HG03354 (cell line): ENCODE data around the gene ADISSP.

Experiments used
- ATAC-seq: cut with Tn5 transposase; IDR thresholded peaks from one replicate; pipeline ENCODE4 v1.9.1; 2021; ENCODE audit warnings: mild to moderate bottlenecking; ENCODE audit not compliant: unreplicated experiment, poor library complexity, severe bottlenecking

Gene ADISSP

DNA sequence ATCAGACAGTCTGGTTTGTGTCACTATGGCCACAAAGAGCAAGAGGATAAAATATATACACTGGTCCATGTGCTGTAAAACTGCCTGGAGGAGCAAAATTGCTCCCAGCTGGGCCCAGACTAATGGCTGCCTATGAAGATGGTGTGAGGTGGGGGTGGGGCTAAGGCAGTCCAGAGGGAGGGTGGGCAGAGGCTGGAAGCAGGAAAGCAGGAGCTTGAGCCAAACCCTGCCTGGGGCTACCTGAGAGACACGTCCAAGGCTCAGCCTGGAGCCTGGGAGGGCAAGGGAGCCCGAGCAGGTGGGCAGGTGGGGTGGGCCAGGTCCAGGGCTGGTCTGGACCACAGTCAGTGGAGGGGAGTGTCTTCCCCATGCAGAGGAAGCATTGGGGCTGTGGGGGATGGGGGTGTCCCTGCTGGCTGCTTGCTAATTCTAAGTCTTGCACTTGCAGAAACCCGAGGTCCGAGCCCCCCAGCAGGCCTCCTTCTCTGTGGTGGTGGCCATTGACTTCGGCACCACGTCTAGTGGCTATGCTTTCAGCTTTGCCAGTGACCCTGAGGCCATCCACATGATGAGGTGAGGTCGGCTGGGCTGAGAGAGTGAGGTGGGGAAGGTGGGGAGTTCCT, 25.6 kb downstream of the ADISSP start:
- ATAC-seq = no peak

DNA sequence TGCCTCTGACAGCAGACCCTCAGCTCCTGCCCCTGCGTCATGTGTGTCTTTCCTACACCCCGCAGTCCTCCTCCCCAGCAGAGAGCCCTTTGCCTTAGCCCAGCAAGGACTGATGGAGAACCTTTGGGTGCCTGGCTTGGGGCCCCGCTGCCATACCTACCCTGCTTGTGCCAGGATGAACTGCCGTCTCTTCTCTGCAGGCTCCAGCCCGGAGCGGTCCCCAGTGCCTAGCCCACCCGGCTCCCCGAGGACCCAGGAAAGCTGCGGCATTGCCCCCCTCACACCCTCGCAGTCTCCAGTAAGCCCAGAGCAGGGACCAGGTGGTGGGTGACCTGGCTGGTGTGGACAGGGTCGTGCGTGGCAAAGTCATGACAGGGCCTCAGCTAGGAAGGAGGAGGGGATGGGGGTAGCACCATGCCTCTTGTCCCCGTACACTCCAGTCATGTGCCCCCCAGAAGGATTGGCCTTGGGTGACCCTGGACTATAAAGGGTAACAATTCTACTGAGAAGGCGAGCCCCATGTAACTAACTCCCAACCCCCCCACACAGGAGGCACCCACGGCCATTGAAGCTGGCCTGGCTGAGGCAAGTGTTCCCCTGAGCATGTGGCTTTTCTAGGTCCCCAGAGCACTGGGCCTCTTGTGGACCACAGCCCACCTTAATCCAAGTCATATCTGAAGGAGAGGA, 26.8 kb downstream of the ADISSP start:
- ATAC-seq = no peak

DNA sequence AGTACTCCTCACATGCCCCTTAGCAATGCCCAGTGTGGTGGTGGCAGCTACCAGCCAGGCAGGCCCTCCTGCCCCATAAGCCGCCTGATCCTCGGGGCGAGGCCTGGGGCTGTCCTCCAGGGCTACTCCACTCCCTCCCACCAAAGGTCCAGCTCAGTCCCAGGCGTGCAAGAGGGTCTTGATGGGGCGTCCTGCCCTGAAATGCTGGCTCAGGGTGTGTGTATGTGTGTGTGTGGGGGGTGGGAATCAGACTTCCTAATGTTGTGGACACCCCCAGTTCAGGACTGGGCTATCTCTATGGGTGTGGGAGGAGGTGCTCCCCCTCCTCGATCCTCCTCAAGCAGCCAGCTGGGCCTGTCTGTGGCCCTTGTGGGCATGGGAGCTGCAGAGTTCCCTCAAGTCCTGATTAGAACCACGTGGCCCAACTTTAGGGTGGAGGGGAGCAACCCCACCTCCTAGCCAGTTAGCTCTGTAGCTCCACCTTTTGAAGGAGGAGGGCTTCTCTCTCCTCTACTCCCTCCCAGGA, 27.6 kb downstream of the ADISSP start:
- ATAC-seq = no peak

- no peak for ATAC-seq
Measured at GRCh38 chr20:3739054-3739925, 28.3 kb downstream of the ADISSP start.

DNA sequence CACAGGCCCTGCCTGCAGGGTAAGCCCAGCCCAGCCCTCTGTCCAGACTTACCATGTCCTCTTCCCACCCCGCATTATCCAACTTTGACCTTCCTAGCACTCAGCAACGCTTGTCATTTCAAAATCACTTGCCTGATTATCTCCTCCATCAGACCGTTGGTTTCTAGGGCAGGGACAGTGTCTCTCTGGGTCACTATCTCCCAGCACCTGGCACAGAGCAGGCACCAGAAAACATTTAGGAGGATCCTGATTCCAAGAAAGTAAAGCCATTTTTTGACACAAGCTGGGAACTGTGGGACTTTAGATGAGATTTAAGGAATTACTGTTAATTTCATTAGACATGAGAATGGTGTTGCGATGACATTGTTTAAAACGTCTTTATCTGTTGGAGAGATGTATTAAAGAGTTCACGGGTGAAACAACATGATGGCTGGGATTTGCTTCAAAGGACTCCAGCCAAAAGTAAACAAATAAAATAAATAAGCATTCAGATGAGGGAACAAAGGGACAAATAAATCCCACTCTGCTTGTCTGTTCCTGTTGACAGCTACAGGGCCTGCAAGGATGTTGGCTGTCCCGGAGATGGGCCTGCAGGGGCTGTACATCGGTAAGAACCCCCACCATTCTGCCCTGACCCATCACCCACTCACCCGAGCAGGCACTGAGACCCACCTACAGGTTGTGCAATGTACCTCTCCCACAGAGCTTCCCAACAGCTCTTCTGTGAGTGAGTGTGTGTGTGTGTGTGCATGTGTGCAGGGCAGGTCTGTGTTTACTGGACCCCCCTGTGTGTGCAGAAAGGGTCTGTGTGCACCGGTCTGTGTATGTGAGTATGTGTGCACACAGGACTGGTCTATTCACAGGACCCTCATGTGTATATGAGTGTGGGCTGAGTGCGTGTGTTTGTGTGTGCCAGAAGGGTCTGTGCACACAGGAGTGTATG, 29.2 kb downstream of the ADISSP start:
- no peak for ATAC-seq

- ATAC-seq = no peak
Measured at GRCh38 chr20:3735768-3736167, 31.8 kb downstream of the ADISSP start.

GRCh38 chr20:3734111-3734843, 33.3 kb downstream of the ADISSP start:
- ATAC-seq = no peak

DNA sequence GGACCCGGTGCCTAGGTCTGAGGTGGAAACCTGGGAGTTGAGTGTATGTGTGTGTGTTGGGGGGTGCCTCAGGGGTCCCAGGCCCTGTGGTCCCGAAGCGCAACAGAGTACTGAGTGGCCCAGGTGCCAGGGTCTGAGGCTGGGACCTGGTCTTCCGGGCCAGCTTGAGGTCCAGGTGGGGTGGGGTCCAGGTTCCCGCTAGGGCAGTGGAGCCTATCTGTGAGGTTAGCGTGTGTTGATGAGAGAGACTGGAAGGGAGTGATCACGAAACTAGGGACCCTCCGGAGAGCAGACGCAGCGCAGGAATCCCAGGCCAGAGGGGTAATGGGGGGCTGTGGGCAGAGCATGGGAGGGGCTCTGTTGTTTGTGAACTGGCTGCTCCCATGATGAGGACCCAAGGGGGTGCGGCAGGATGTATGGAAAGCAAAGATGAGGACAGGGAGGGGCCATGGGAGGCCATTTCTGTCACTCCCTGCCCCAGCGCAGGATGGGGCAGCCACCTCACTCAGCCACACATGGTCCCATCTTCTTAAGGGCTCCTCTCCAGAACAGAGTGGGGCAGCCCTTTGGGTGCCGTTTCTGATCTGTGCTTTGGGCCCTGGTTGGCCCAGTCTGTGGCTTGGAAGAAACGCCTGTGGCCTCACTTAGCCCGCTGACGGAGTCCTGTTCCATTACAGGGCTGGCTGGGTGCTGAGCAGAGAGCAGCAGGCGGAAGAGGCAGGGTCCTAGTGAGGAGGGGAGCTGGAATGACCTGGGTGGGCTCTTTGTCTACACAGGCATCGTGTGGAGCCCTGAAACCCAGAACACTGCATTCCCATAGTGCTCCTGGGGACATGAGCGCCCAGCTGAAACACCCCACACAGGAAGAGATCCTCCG, 34.2 kb downstream of the ADISSP start:
- ATAC-seq = no peak

GRCh38 chr20:3732327-3733118, 35.0 kb downstream of the ADISSP start, which contains the start of gene HSPA12B:
TSS of gene HSPA12B (plus strand) at chr20:3732685. CDS start at chr20:3738675, 5,990 bp downstream.
- no peak for ATAC-seq

GRCh38 chr20:3731944-3732326, 35.6 kb downstream of the ADISSP start:
- ATAC-seq = no peak

GRCh38 chr20:3730803-3731672, 36.5 kb downstream of the ADISSP start:
- ATAC-seq = no peak

GRCh38 chr20:3729811-3730540, 37.6 kb downstream of the ADISSP start:
- no peak for ATAC-seq

DNA sequence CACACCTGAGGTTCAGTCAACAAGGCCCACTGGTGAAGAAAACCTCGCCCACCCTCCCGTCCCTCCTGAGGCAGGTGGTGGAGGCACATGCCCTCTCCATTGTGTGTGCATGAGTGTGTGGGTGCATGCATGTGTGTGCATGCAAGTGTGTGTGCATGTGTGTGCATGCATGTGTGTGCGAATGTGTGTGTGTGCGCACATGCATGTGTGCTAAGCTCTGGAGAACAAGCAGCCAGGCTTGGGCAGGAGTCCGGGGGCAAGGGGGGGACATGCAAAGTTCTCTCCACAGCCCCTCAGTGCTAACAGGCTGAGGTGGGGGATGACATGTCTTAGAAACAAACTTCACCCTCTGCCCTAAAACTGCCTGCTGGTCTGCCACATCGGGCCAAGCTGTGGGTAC, 38.2 kb downstream of the ADISSP start:
- ATAC-seq = no peak

GRCh38 chr20:3728876-3729275, 38.7 kb downstream of the ADISSP start:
- ATAC-seq = no peak

- no peak for ATAC-seq
Measured at GRCh38 chr20:3728354-3728753, 39.2 kb downstream of the ADISSP start.
